Activated CD4-positive, alpha-beta T cell treated with anti-CD3 and anti-CD28 coated beads for 36 hours (primary cell): ENCODE measurements around the gene GABRA5. TPM values are rescaled to one million over a fixed set of nuclear protein-coding genes. Genes with fewer than 3 reads are reported as not detected.
A peak's percentile ranks its signal among the peaks of the same experiment; 100 is the strongest.
"Not testable (repeated sequence)": the region's sequence is repeated elsewhere in the genome, so short reads cannot be mapped to it uniquely, and the experiment has no call there.

Experiments used
- ATAC-seq: fragments of 200-7000 bp; cut with Tn5 transposase; one replicate; pipeline ENCODE4 v1.10.0; 2021; ENCODE audit warnings: mild to moderate bottlenecking, moderate library complexity
- CTCF ChIA-PET: fragments of 350-600 bp; sonication (Branson Sonifier 250); formaldehyde crosslinking; loops from one replicate; lab custom pipeline; 2021; ENCODE audit warnings: antibody characterized with exemption; lab: Charles Lee
- POLR2A ChIA-PET: fragments of 350-600 bp; sonication (Branson Sonifier 250); formaldehyde crosslinking; loops from one replicate; lab custom pipeline; 2021; ENCODE audit warnings: antibody characterized with exemption, inconsistent platforms; lab: Charles Lee
- DNase-seq: peaks from one replicate; pipeline ENCODE4 v3.0.0-alpha.2; 2020
- H3K27ac Mint-ChIP-seq: one replicate; pipeline ENCODE4 v1.8.0; 2021; ENCODE audit warnings: mixed read lengths
- H3K27me3 Mint-ChIP-seq: one replicate; pipeline ENCODE4 v1.8.0; 2021; ENCODE audit warnings: mixed read lengths
- H3K36me3 Mint-ChIP-seq: one replicate; pipeline ENCODE4 v1.8.0; 2021; ENCODE audit warnings: low read depth, mixed read lengths
- H3K4me1 Mint-ChIP-seq: one replicate; pipeline ENCODE4 v1.8.0; 2021; ENCODE audit warnings: mixed read lengths
- H3K4me3 Mint-ChIP-seq: one replicate; pipeline ENCODE4 v1.8.0; 2021; ENCODE audit warnings: mild to moderate bottlenecking, moderate library complexity, mixed read lengths
- H3K9me3 Mint-ChIP-seq: one replicate; pipeline ENCODE4 v1.8.0; 2021; ENCODE audit warnings: low read depth, mixed read lengths
- intact Hi-C, 2 experiments: fragments of 100-400 bp; cut with DNase I in 1 of 2; cut with micrococcal nuclease in 1 of 2; formaldehyde crosslinking; loops; one replicate each; pipeline versions ENCODE4 v1.14.2 to v1.15.1; 2022 to 2024; cut with DNase I, micrococcal nuclease
- total RNA-seq, 2 experiments: library from RNA; stranded (reverse); gene quantifications; one replicate each; pipeline ENCODE4 v1.2.3, GENCODE V29; 2021

Gene GABRA5
- total RNA-seq, 2 experiments from 2014 or later = not detected

- H3K9me3 Mint-ChIP-seq = peaks cover 4% of the 10 kb centered on the region
- DNase-seq = peak; percentile 79
- ChIA-PET POLR2A (no interaction called here), CTCF (interaction anchor here (0.6 to 2.6 kb wide), 12 partner anchors 11 to 1290 kb away, joined by 3 to 13 read pairs (median 4); no protein-coding TSS in a partner anchor)
- H3K27me3 Mint-ChIP-seq = peaks cover 14% of the 10 kb centered on the region
- H3K36me3 Mint-ChIP-seq = no peaks in the 10 kb centered on the region
- peak; percentile 55 for ATAC-seq
- H3K27ac Mint-ChIP-seq = no peak overlapping the region
- H3K4me3 Mint-ChIP-seq = no peak overlapping the region
- intact Hi-C loops = loop anchor here in 1 of 2 experiments (1.0 to 5.0 kb wide), 2 partner anchors 126 to 166 kb away; no protein-coding TSS in a partner anchor
- no peaks in the 10 kb centered on the region for H3K4me1 Mint-ChIP-seq
Measured at GRCh38 chr15:26891448-26892181, 24.8 kb downstream of the GABRA5 start.

- Mint-ChIP-seq H3K4me1 (no peaks in the 10 kb centered on the region), H3K36me3 (no peaks in the 10 kb centered on the region), H3K9me3 (peaks cover 4% of the 10 kb centered on the region), H3K27me3 (peaks cover 14% of the 10 kb centered on the region), H3K4me3 (no peak overlapping the region), H3K27ac (no peak overlapping the region)
- CTCF ChIA-PET = no interaction called here
- POLR2A ChIA-PET = no interaction called here
- ATAC-seq (no peak), DNase-seq (no peak)
- intact Hi-C loops = loop anchor here in 1 of 2 experiments (5.0 kb wide), 1 partner anchor 165 kb away; no protein-coding TSS in a partner anchor
Measured at GRCh38 chr15:26892182-26892518, 25.3 kb downstream of the GABRA5 start.

GRCh38 chr15:26892678-26893077 lies 25.8 kb downstream of the GABRA5 start:
- H3K9me3 Mint-ChIP-seq = peaks cover 4% of the 10 kb centered on the region
- ChIA-PET POLR2A (no interaction called here), CTCF (no interaction called here)
- intact Hi-C loops = loop anchor here in 1 of 2 experiments (5.0 kb wide), 1 partner anchor 165 kb away; no protein-coding TSS in a partner anchor
- no peaks in the 10 kb centered on the region for H3K36me3 Mint-ChIP-seq
- H3K4me1 Mint-ChIP-seq = no peaks in the 10 kb centered on the region
- peaks cover 14% of the 10 kb centered on the region for H3K27me3 Mint-ChIP-seq
- H3K4me3 Mint-ChIP-seq = no peak overlapping the region
- no peak for DNase-seq
- no peak for ATAC-seq
- no peak overlapping the region for H3K27ac Mint-ChIP-seq

GRCh38 chr15:26893351-26894065 lies 26.6 kb downstream of the GABRA5 start:
- no peaks in the 10 kb centered on the region for H3K36me3 Mint-ChIP-seq
- intact Hi-C loops = loop anchor here in 1 of 2 experiments (5.0 kb wide), 1 partner anchor 164 kb away; no protein-coding TSS in a partner anchor
- no peak for ATAC-seq

GRCh38 chr15:26894181-26894580 lies 27.3 kb downstream of the GABRA5 start:
- CTCF ChIA-PET = no interaction called here
- H3K9me3 Mint-ChIP-seq = peaks cover 7% of the 10 kb centered on the region
- H3K27me3 Mint-ChIP-seq = peaks cover 13% of the 10 kb centered on the region
- ATAC-seq (no peak), DNase-seq (no peak)
- POLR2A ChIA-PET = no interaction called here
- no peak overlapping the region for H3K27ac Mint-ChIP-seq
- intact Hi-C loops = loop anchor here in 1 of 2 experiments (5.0 kb wide), 1 partner anchor 163 kb away; no protein-coding TSS in a partner anchor
- no peaks in the 10 kb centered on the region for H3K4me1 Mint-ChIP-seq
- no peak overlapping the region for H3K4me3 Mint-ChIP-seq
- no peaks in the 10 kb centered on the region for H3K36me3 Mint-ChIP-seq

More at GRCh38 chr15:26893351-26894065, 26.6 kb downstream of the GABRA5 start:
- H3K4me3 Mint-ChIP-seq = no peak overlapping the region
- CTCF ChIA-PET = no interaction called here
- peaks cover 6% of the 10 kb centered on the region for H3K9me3 Mint-ChIP-seq
- no peaks in the 10 kb centered on the region for H3K4me1 Mint-ChIP-seq
- no peak overlapping the region for H3K27ac Mint-ChIP-seq
- POLR2A ChIA-PET = no interaction called here
- peaks cover 14% of the 10 kb centered on the region for H3K27me3 Mint-ChIP-seq
- DNase-seq = no peak

GRCh38 chr15:26895346-26895745 lies 28.5 kb downstream of the GABRA5 start:
- intact Hi-C loops, DNase-seq, H3K27ac Mint-ChIP-seq, H3K4me3 Mint-ChIP-seq, ATAC-seq, H3K36me3 Mint-ChIP-seq, H3K4me1 Mint-ChIP-seq, POLR2A ChIA-PET: not testable (repeated sequence)
- H3K9me3 Mint-ChIP-seq = peaks cover 11% of the 10 kb centered on the region
- peaks cover 12% of the 10 kb centered on the region for H3K27me3 Mint-ChIP-seq
- CTCF ChIA-PET = interaction anchor here (0.7 kb wide), 2 partner anchors 30 to 709 kb away, joined by 3 to 4 read pairs; no protein-coding TSS in a partner anchor

GRCh38 chr15:26899658-26900057 lies 32.8 kb downstream of the GABRA5 start:
- ChIA-PET POLR2A (no interaction called here), CTCF (no interaction called here)
- intact Hi-C loops = no loop called here
- peaks cover 27% of the 10 kb centered on the region for H3K9me3 Mint-ChIP-seq
- peaks cover 2% of the 10 kb centered on the region for H3K36me3 Mint-ChIP-seq
- H3K27ac Mint-ChIP-seq = no peak overlapping the region
- ATAC-seq (no peak), DNase-seq (no peak)
- H3K4me3 Mint-ChIP-seq = no peak overlapping the region
- H3K27me3 Mint-ChIP-seq = no peaks in the 10 kb centered on the region
- H3K4me1 Mint-ChIP-seq = no peaks in the 10 kb centered on the region

GRCh38 chr15:26901041-26901440 lies 34.2 kb downstream of the GABRA5 start:
- no peaks in the 10 kb centered on the region for H3K4me1 Mint-ChIP-seq
- H3K27me3 Mint-ChIP-seq = no peaks in the 10 kb centered on the region
- no peak overlapping the region for H3K27ac Mint-ChIP-seq
- ChIA-PET CTCF (no interaction called here), POLR2A (no interaction called here)
- no peak for DNase-seq
- no peak overlapping the region for H3K4me3 Mint-ChIP-seq
- intact Hi-C loops = no loop called here
- peaks cover 3% of the 10 kb centered on the region for H3K36me3 Mint-ChIP-seq
- peaks cover 38% of the 10 kb centered on the region for H3K9me3 Mint-ChIP-seq
- no peak for ATAC-seq

GRCh38 chr15:26910715-26911114 lies 43.9 kb downstream of the GABRA5 start:
- no peak overlapping the region for H3K27ac Mint-ChIP-seq
- intact Hi-C loops = no loop called here
- no peaks in the 10 kb centered on the region for H3K36me3 Mint-ChIP-seq
- no peaks in the 10 kb centered on the region for H3K4me1 Mint-ChIP-seq
- peaks cover 10% of the 10 kb centered on the region for H3K9me3 Mint-ChIP-seq
- DNase-seq = no peak
- no peak for ATAC-seq
- H3K4me3 Mint-ChIP-seq = no peak overlapping the region
- POLR2A ChIA-PET = no interaction called here
- CTCF ChIA-PET = no interaction called here
- H3K27me3 Mint-ChIP-seq = no peaks in the 10 kb centered on the region

GRCh38 chr15:26921433-26921832 lies 54.6 kb downstream of the GABRA5 start:
- no peaks in the 10 kb centered on the region for H3K27me3 Mint-ChIP-seq
- intact Hi-C loops = no loop called here
- ChIA-PET CTCF (no interaction called here), POLR2A (no interaction called here)
- H3K36me3 Mint-ChIP-seq = no peaks in the 10 kb centered on the region
- no peak for ATAC-seq
- H3K9me3 Mint-ChIP-seq = no peaks in the 10 kb centered on the region
- H3K4me3 Mint-ChIP-seq = no peak overlapping the region
- no peaks in the 10 kb centered on the region for H3K4me1 Mint-ChIP-seq
- no peak overlapping the region for H3K27ac Mint-ChIP-seq
- no peak for DNase-seq

- ChIA-PET CTCF (no interaction called here), POLR2A (no interaction called here)
- no peak overlapping the region for H3K4me3 Mint-ChIP-seq
- no peaks in the 10 kb centered on the region for H3K27me3 Mint-ChIP-seq
- no peaks in the 10 kb centered on the region for H3K36me3 Mint-ChIP-seq
- ATAC-seq (no peak), DNase-seq (no peak)
- no peaks in the 10 kb centered on the region for H3K4me1 Mint-ChIP-seq
- H3K27ac Mint-ChIP-seq = no peak overlapping the region
- intact Hi-C loops = no loop called here
- peaks cover 5% of the 10 kb centered on the region for H3K9me3 Mint-ChIP-seq
Measured at GRCh38 chr15:26926081-26926480, 59.2 kb downstream of the GABRA5 start.
